ENCODE measurements around the gene RAB3IL1.
"Not testable (repeated sequence)": the region's sequence is repeated elsewhere in the genome, so short reads cannot be mapped to it uniquely, and the experiment has no call there.

Gene RAB3IL1

GRCh38 chr11:61883947-61884346 lies 33.4 kb downstream of the RAB3IL1 start:
- DNase-seq: no peak

- DNase-seq: no peak
These were observed 34.0 kb downstream of the RAB3IL1 start for GRCh38 chr11:61883327-61883726.

GRCh38 chr11:61882879-61883278 lies 34.5 kb downstream of the RAB3IL1 start:
- no peak for DNase-seq

- not testable (repeated sequence) for DNase-seq
These were observed 35.1 kb downstream of the RAB3IL1 start for GRCh38 chr11:61882267-61882666.

GRCh38 chr11:61881397-61881796 lies 36.0 kb downstream of the RAB3IL1 start:
- DNase-seq: no peak

GRCh38 chr11:61880454-61880853 lies 36.9 kb downstream of the RAB3IL1 start:
- no peak for DNase-seq

GRCh38 chr11:61880031-61880430 lies 37.3 kb downstream of the RAB3IL1 start:
- DNase-seq: no peak

GRCh38 chr11:61879152-61879551 lies 38.2 kb downstream of the RAB3IL1 start:
- DNase-seq: no peak

GRCh38 chr11:61875698-61876097 lies 41.7 kb downstream of the RAB3IL1 start:
- no peak for DNase-seq

- DNase-seq: no peak
These were observed 42.5 kb downstream of the RAB3IL1 start for GRCh38 chr11:61874853-61875252.

- DNase-seq: no peak
These were observed 43.0 kb downstream of the RAB3IL1 start for GRCh38 chr11:61874377-61874809.

GRCh38 chr11:61873588-61874376 lies 43.6 kb downstream of the RAB3IL1 start:
- no peak for DNase-seq

- DNase-seq: no peak
These were observed 44.3 kb downstream of the RAB3IL1 start for GRCh38 chr11:61872935-61873565.

GRCh38 chr11:61871158-61871597 lies 46.2 kb downstream of the RAB3IL1 start:
- peak; percentile 88 for DNase-seq

GRCh38 chr11:61870541-61871031 lies 46.8 kb downstream of the RAB3IL1 start:
- no peak for DNase-seq

- no peak for DNase-seq
These were observed 47.5 kb downstream of the RAB3IL1 start for GRCh38 chr11:61869708-61870451.

GRCh38 chr11:61869429-61869707 lies 48.0 kb downstream of the RAB3IL1 start:
- no peak for DNase-seq

- no peak for DNase-seq
These were observed 48.6 kb downstream of the RAB3IL1 start for GRCh38 chr11:61868571-61869428.

GRCh38 chr11:61866958-61867343 lies 50.4 kb downstream of the RAB3IL1 start:
- DNase-seq: no peak

- no peak for DNase-seq
These were observed 51.0 kb downstream of the RAB3IL1 start for GRCh38 chr11:61866231-61866957.

GRCh38 chr11:61864814-61865775 lies 52.3 kb downstream of the RAB3IL1 start:
- DNase-seq: no peak
